HG02642 (cell line): Measurements from ENCODE around the gene HES2.
"Not testable (repeated sequence)": the region's sequence is repeated elsewhere in the genome, so short reads cannot be mapped to it uniquely, and the experiment has no call there.

Experiments
- ATAC-seq: cut with Tn5 transposase; IDR thresholded peaks from one replicate; pipeline ENCODE4 v1.9.1; 2021; ENCODE audit warnings: mild to moderate bottlenecking; ENCODE audit not compliant: unreplicated experiment, poor library complexity

Gene HES2

GRCh38 chr1:6437012-6437700, 17.4 kb upstream of the HES2 start:
- ATAC-seq = not testable (repeated sequence)

- not testable (repeated sequence) for ATAC-seq
Observed at GRCh38 chr1:6436277-6436676, 16.6 kb upstream of the HES2 start.

- no peak for ATAC-seq
Observed at GRCh38 chr1:6435547-6435946, 15.8 kb upstream of the HES2 start.

- ATAC-seq = no peak
Observed at GRCh38 chr1:6435129-6435528, 15.4 kb upstream of the HES2 start.

GRCh38 chr1:6434186-6434585, 14.5 kb upstream of the HES2 start:
- ATAC-seq = no peak

- not testable (repeated sequence) for ATAC-seq
Observed at GRCh38 chr1:6431645-6432579, 12.2 kb upstream of the HES2 start.

GRCh38 chr1:6429660-6430411, 10.1 kb upstream of the HES2 start:
- ATAC-seq = not testable (repeated sequence)

GRCh38 chr1:6428453-6428852, 8.7 kb upstream of the HES2 start:
- ATAC-seq = not testable (repeated sequence)

- no peak for ATAC-seq
Observed at GRCh38 chr1:6427441-6428390, 8.0 kb upstream of the HES2 start.

- no peak for ATAC-seq
Observed at GRCh38 chr1:6426972-6427350, 7.2 kb upstream of the HES2 start.

GRCh38 chr1:6426277-6426971, 6.7 kb upstream of the HES2 start:
- ATAC-seq = no peak

- no peak for ATAC-seq
Observed at GRCh38 chr1:6425658-6426057, 5.9 kb upstream of the HES2 start.

GRCh38 chr1:6424619-6425593, 5.2 kb upstream of the HES2 start, which contains the start of gene ESPN:
TSS of gene ESPN (plus strand) at chr1:6424776. CDS start at chr1:6424956, 180 bp downstream.
- no peak for ATAC-seq

GRCh38 chr1:6424000-6424565, 4.4 kb upstream of the HES2 start:
- ATAC-seq = no peak

GRCh38 chr1:6423321-6423999, 3.7 kb upstream of the HES2 start:
- peak; percentile 50 for ATAC-seq

GRCh38 chr1:6421266-6421665, 1.5 kb upstream of the HES2 start:
- no peak for ATAC-seq

- no peak for ATAC-seq
Observed at GRCh38 chr1:6420454-6421042, 829 bp upstream of the HES2 start.
